IPS DF 19.7 (cell line): ENCODE data around the gene MFAP4.
A peak's percentile ranks its signal among the peaks of the same experiment; 100 is the strongest.

ENCODE experiments used
- DNase-seq: peaks from one replicate; pipeline ENCODE4 v3.0.0-alpha.2; 2013; ENCODE audit warnings: low read depth, low spot score

The MFAP4 gene

DNA sequence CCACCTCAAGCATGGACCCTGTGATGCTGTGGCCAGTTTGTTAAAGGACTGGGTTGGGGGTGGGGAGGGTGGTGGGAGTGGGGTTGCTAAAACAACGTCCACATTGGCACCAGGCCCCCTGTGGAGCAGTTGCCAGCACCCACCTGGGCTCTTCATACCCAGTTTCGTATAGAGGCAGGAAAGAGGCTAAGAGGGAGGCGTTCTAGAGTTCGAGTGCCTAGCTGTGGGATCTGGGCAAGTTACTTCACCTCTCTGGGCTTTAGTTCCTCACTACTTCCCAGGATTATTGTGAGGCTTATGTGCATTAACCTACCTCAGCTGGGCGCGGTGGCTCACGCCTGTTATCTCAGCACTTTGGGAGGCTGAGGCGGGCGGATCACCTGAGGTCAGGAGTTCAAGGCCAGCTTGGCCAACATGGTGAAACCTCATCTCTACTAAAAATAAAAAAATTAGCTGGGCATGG lies 1.4 kb downstream of the MFAP4 start:
- no peak for DNase-seq

DNA sequence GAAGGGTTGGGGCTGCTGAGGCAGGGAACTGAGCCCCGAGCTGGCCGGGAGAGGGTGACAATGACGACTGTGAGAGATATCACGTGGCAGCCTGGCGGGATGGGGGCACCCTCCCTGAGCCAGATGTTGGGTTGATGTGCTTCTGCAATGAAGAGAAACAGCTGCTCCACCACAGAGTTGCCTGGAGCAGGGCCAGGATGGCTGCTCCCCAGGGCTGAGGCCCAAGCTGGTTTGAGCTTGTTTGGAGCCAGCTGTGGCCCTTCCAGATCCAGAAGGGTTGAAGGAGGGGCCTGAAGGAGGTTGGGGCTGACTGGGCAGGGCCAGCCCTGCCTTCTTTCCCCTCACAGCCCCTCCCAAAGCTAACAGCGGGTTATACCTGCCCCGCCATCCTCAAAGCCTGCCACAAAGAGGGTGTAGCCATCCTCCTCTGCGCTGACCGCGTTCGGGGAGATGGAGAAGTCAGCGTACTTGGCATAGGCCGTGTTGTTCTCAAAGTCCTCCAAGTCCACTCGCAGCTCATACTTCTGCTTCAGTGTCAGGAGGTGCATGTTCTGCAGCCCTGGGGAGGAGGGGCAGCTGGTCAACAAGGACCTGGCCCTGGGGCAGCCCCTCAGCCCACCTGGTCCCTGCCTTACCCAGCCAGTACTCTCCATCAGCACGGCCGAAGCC lies 2.1 kb downstream of the MFAP4 start:
- DNase-seq: no peak

DNA sequence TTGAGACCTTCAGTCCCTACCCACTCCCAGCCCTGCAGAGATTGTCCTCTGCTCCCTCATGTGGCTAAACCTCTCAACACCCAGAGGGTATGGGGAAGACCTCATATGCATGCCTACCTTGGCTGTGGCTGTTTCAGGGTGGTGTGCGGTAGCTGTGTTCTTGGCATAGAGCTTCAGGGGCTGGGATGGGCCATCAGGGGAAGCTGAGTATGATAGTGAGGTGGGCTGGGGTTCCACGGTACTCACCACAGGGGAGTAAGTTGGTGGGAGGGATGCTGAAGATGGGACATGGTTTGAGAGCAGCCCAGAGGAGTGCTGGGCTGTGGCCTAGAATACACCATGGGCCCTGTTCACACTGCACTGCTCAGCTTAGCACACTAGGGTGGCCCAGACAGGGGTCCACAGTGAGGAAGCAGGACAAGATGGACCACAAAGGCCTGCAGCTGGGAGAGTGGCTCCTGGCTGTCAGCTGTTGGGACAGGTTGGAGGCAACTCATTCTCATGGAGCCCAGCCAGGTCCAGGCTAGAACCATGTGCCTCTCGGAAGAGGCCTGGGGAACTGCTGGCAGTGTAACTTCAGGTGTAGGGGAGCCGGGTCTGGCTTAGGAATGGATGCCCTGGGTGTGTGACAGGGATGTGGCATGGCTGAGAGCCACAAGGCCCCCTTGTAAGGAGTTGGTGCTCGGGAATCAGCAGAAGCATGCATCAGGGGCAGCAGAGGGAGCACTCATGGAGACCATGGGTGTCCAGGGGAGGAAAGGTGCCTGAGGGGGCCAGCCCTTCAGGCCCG lies 3.1 kb downstream of the MFAP4 start:
- no peak for DNase-seq

- DNase-seq: no peak
Observed at GRCh38 chr17:19382531-19383444, 4.2 kb downstream of the MFAP4 start.

DNA sequence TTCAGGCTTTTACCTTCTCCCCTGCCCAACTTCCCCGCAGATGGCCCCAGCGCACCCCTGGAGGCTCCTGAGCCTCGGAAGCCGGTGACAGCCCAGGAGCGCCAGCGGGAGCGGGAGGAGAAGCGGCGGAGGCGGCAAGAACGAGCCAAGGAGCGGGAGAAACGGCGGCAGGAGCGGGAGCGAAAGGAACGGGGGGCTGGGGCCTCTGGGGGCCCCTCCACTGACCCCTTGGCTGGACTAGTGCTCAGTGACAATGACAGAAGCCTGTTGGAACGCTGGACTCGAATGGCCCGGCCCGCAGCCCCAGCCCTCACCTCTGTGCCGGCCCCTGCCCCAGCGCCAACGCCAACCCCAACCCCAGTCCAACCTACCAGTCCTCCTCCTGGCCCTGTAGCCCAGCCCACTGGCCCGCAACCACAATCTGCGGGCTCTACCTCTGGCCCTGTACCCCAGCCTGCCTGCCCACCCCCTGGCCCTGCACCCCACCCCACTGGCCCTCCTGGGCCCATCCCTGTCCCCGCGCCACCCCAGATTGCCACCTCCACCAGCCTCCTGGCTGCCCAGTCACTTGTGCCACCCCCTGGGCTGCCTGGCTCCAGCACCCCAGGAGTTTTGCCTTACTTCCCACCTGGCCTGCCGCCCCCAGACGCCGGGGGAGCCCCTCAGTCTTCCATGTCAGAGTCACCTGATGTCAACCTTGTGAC lies 5.1 kb downstream of the MFAP4 start:
- DNase-seq: no peak

DNA sequence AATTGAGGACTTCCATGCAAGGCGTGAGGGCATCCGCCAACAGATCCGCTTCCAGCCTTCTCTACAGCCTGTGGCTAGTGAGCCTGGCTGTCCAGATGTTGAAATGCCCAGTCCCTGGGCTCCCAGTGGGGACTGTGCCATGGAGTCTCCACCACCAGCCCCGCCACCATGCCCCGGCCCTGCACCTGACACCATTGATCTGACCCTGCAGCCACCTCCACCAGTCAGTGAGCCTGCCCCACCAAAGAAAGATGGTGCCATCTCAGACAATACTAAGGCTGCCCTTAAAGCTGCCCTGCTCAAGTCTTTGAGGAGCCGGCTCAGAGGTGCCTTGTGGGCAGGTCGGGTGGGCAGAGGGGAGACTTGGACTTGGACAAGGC lies 5.6 kb downstream of the MFAP4 start:
- no peak for DNase-seq

DNA sequence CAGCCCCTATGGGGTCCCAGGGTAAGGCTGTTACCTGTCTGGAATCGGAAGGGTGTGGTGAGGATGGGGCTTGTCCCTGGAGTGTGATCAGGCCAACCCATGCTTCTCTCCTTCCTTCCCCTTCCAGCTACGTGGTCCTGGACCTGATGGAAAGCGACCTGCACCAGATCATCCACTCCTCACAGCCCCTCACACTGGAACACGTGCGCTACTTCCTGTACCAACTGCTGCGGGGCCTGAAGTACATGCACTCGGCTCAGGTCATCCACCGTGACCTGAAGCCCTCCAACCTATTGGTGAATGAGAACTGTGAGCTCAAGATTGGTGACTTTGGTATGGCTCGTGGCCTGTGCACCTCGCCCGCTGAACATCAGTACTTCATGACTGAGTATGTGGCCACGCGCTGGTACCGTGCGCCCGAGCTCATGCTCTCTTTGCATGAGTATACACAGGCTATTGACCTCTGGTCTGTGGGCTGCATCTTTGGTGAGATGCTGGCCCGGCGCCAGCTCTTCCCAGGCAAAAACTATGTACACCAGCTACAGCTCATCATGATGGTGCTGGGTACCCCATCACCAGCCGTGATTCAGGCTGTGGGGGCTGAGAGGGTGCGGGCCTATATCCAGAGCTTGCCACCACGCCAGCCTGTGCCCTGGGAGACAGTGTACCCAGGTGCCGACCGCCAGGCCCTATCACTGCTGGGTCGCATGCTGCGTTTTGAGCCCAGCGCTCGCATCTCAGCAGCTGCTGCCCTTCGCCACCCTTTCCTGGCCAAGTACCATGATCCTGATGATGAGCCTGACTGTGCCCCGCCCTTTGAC lies 6.3 kb downstream of the MFAP4 start:
- DNase-seq: no peak

- no peak for DNase-seq
Observed at GRCh38 chr17:19379361-19380065, 7.5 kb downstream of the MFAP4 start.

DNA sequence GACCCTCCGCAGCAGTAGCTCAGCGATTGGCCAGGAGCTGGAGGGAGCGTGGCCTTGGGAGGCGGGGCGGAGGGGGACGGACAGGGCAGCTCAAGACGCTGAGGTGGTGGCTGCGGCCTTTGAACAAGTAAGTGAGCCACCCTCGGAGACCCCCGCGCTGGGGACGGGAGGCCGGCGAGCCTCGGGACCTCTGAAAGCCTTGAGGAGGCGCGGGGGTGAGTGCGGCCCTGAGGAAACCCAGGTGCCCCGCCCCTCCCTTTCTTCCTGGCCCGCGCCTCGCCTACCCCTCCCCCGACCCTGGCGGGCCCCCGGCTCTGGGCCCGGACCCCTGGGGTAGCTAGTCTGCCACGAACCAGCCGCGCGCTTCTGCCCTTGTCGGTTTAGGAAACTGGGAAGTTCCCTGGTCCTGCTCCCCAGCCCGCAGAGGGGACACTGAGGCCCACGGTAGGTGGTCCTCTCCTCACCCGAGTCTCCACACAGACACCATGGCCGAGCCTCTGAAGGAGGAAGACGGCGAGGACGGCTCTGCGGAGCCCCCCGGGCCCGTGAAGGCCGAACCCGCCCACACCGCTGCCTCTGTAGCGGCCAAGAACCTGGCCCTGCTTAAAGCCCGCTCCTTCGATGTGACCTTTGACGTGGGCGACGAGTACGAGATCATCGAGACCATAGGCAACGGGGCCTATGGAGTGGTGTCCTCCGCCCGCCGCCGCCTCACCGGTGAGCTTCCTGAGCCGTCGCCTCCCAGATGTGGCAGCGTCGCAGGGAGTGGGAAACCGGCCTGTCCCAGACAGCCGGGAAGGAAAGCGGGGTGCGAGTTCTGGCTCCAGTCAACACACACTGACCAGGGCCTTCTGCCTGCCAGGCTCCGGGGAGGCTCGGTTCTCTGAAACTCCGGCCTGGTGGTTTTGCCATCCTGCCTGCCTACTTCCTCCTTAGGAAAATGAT lies 8.3 kb downstream of the MFAP4 start, which contains the start of gene MAPK7:
TSS of gene MAPK7 (plus strand) at position 83 of the 945 bp plus-strand sequence. CDS start at position 486, 403 bp downstream.
- no peak for DNase-seq

- peak; percentile 94 for DNase-seq
Observed at GRCh38 chr17:19377602-19378415, 9.2 kb downstream of the MFAP4 start.

GRCh38 chr17:19376811-19377210 lies 10.2 kb downstream of the MFAP4 start:
- no peak for DNase-seq

DNA sequence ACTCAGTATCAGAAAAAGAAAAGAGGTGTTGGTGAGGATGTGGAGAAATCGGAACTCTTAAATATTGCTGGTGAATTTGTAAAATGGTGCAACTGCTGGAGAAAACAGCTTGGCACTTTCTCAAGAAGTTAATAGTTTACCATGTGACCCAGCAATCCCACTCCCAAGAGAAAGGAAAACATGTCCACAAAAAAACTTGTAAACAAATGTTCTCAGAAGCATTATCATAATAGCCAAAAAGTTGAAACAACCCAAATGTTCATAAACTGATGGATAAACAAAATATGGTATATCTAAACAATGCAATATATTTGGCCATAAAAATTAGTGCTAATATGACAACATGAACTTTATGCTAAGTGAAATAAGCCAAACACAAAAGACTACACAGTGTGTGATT lies 11.3 kb downstream of the MFAP4 start:
- no peak for DNase-seq

- DNase-seq: no peak
Observed at GRCh38 chr17:19374136-19374535, 12.9 kb downstream of the MFAP4 start.

- no peak for DNase-seq
Observed at GRCh38 chr17:19372866-19373504, 14.0 kb downstream of the MFAP4 start.

DNA sequence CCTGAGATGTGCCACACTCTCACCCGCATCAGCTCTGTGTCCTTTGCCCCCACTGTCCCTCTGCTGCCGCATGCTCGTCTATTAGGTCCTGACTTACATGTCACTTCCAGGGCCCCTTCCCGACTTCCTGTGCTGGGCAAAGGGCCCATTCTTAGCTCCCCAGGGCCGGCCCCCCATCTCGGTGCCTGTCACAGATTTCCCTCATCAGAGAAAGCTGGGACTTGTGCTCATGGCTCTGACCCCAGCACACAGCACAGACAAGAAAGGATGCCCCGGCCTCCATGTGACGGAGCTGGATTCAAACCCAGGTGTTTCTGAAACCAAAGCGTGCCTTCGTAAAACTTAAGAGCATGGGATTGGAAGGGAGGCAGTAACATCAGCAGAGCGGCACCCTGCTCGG lies 14.6 kb downstream of the MFAP4 start:
- DNase-seq: no peak

DNA sequence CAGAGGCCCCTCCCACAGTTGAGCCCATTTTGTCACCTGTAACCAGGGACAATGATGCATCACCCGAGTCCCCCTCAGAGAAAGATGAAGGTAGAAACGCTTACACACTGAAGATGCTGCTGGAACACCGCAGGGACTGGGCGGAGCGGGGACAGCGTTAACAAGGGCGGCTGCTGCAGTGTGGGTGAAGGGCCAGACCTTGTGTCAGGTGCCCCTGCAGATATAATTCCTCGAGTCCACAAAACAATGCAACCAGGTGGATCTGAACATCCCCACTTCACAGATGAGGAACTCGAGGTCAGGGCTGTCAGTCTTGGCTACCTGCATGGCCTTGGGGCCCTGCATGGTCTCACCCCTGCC lies 15.0 kb downstream of the MFAP4 start:
- no peak for DNase-seq

GRCh38 chr17:19371259-19372010 lies 15.6 kb downstream of the MFAP4 start:
- DNase-seq: no peak
